Activated T-cell treated with anti-CD3 and anti-CD28 coated beads, Interleukin-2, amount 50 U/mL, for 72 hours (primary cell): ENCODE results near the gene FASTKD2. TPM values are rescaled to one million over a fixed set of nuclear protein-coding genes. Genes with fewer than 3 reads are reported as not detected.

Experiments used
- ATAC-seq, 2 donors: fragments of 150-1000 bp; cut with Tn5 transposase; replicated peaks in 1 of 2; 2 replicates each; pipeline ENCODE4 v1.10.0; 2021; ENCODE audit warnings: moderate library complexity in 2 of 2, mild to moderate bottlenecking in 1 of 2
- DNase-seq, 2 donors: peaks; one replicate each; pipeline ENCODE4 v3.0.0; 2021 to 2022; ENCODE audit warnings: mixed read lengths in 1 of 2
- H3K27ac Mint-ChIP-seq: one replicate; pipeline ENCODE4 v1.8.0; 2022; ENCODE audit warnings: mild to moderate bottlenecking, moderate library complexity, mixed read lengths
- H3K27me3 Mint-ChIP-seq: one replicate; pipeline ENCODE4 v1.8.0; 2022; ENCODE audit warnings: low read depth, mixed read lengths
- H3K36me3 Mint-ChIP-seq, 2 donors: one replicate each; pipeline ENCODE4 v1.8.0; 2022; ENCODE audit warnings: mixed read lengths in 2 of 2, mild to moderate bottlenecking in 1 of 2; ENCODE audit not compliant: insufficient read depth in 2 of 2
- H3K4me1 Mint-ChIP-seq: one replicate; pipeline ENCODE4 v1.8.0; 2022; ENCODE audit warnings: low read depth, mixed read lengths
- H3K4me3 Mint-ChIP-seq, 2 donors: one replicate each; pipeline ENCODE4 v1.8.0; 2022; ENCODE audit warnings: mild to moderate bottlenecking in 2 of 2, mixed read lengths in 2 of 2, moderate library complexity in 2 of 2
- H3K9me3 Mint-ChIP-seq, 2 donors: one replicate each; pipeline ENCODE4 v1.8.0; 2022; ENCODE audit warnings: mixed read lengths in 2 of 2
- total RNA-seq, 2 donors: library from RNA; stranded (reverse); gene quantifications; one replicate each; pipeline ENCODE4 v1.2.3, GENCODE V29; 2022

FASTKD2 gene
- total RNA-seq, 2 donors from 2014 or later, result 24.9 to 26.6 TPM

DNA sequence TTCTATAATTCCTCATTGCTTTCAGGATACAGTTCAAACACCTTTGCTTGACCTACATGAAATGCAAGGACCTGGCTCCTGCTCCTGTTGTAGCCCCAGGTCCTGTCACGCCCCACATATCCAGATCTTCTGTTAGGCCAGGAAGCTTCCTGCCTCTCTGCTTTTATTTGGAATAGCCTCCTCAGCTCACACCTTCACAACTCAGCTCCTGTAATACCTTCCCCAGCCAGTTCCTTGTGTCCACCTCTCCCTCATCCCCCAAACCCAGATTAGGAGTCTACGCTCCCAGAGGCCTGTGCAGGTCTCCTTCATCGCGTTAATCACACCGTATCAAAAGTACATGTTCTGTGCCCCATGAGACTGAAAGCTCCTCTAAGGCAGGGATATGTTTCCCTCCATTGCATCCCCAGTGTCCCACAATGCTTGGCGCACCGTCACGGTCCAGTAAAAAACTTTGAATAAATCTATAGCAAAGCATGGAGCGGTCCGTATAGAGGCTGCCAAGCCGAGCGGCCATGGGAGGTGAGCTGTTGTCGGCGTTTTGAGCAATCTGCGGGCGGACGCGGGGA, 649 bp upstream of the FASTKD2 start:
- H3K4me3 Mint-ChIP-seq, result peak overlapping the region; percentile 93 to 95
- ATAC-seq (no peak), DNase-seq (no peak)
- no peaks in the 10 kb centered on the region for H3K27me3 Mint-ChIP-seq
- H3K36me3 Mint-ChIP-seq, result peaks cover 7 to 8% of the 10 kb centered on the region in 2 donors
- H3K4me1 Mint-ChIP-seq, result peaks cover 39% of the 10 kb centered on the region
- no peaks in the 10 kb centered on the region for H3K9me3 Mint-ChIP-seq
- peak overlapping the region; percentile 98 for H3K27ac Mint-ChIP-seq

DNA sequence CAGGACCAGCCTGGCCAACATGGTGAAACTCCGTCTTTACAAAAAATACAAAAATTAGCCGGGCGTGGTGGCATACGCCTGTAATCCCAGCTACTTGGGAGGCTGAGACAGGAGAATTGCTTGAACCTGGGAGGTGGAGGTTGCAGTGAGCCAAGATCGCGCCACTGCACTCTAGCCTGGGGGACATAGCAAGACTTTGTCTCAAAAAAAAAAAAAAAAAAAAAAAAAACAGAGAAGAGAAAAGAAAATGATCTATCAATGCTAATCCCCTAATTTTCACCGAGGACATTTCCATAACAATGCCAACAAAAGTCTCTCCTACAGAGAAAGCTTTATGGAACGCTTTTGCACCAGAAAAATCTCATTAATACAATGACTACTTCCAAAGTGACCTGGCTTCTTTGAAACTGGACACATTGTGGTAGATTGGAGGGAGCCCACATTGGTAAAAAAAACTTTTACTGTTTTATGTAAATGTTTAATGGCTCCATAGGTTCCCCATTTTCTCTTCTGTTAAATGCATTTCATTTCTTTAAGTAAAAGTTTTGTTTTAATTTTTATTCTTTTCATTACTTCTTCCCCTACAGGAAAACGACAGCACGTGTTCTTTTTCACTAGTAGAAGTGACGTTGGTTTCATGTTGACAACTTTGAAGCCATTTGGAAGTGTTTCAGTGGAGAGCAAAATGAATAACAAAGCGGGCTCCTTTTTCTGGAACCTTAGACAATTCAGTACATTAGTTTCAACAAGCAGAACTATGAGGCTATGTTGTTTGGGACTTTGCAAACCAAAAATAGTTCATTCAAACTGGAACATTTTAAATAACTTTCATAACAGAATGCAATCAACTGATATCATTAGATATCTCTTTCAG, 888 bp downstream of the FASTKD2 start:
- peak overlapping the region; percentile 98 for H3K27ac Mint-ChIP-seq
- DNase-seq (no peak), ATAC-seq (no peak)
- peaks cover 50% of the 10 kb centered on the region for H3K4me1 Mint-ChIP-seq
- no peaks in the 10 kb centered on the region for H3K27me3 Mint-ChIP-seq
- no peaks in the 10 kb centered on the region for H3K9me3 Mint-ChIP-seq
- H3K4me3 Mint-ChIP-seq, result peak overlapping the region; percentile 93 to 95
- H3K36me3 Mint-ChIP-seq, result peaks cover 7 to 15% of the 10 kb centered on the region in 2 donors

DNA sequence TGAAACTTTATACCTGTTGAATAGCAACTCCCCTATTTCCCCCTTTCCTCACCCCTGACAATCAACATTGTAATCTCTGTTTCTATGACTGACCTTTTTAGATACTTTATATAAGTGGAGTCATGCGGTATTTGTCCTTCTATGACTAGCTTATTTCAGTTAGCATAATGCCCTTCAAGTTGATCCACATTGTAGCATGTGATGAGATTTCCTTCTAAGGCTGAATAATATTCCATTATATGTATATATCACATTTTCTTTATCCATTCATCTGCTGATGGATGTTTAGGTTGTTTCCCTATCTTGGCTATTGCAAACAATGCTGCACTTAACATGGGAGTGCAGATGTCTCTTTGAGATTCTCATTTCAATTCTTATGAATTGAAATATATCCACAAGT, 9.5 kb downstream of the FASTKD2 start:
- DNase-seq (no peak), ATAC-seq (no peak)
- Mint-ChIP-seq H3K36me3 (peaks cover 33 to 60% of the 10 kb centered on the region in 2 donors), H3K4me1 (peaks cover 21% of the 10 kb centered on the region), H3K4me3 (no peak overlapping the region), H3K27ac (peak overlapping the region; percentile 77), H3K9me3 (peaks cover 0 to 2% of the 10 kb centered on the region in 2 donors), H3K27me3 (no peaks in the 10 kb centered on the region)

DNA sequence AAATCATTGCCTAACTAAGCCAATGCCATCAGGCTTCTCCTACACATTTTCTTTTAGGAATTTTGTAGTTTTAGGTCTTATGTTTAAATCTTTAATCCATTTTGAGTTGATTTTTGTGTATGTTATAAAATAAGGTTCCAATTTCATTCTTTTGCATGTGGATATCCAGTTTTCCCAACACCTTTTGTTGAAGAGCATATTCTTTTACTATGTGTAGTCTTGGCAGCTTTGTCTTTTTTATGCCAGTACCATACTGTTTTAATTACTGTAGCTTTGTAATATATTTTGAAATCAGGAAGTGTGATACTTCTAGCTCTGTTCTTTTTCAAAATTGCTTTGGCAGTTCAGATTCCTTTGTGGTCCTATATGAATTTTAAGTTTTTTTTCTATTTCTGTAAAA, 11.0 kb downstream of the FASTKD2 start:
- H3K27ac Mint-ChIP-seq, result peak overlapping the region; percentile 33
- H3K4me3 Mint-ChIP-seq, result no peak overlapping the region
- peaks cover 0 to 5% of the 10 kb centered on the region in 2 donors for H3K9me3 Mint-ChIP-seq
- H3K36me3 Mint-ChIP-seq, result peaks cover 39 to 66% of the 10 kb centered on the region in 2 donors
- H3K4me1 Mint-ChIP-seq, result peaks cover 11% of the 10 kb centered on the region
- DNase-seq, result no peak
- no peak for ATAC-seq
- H3K27me3 Mint-ChIP-seq, result no peaks in the 10 kb centered on the region

DNA sequence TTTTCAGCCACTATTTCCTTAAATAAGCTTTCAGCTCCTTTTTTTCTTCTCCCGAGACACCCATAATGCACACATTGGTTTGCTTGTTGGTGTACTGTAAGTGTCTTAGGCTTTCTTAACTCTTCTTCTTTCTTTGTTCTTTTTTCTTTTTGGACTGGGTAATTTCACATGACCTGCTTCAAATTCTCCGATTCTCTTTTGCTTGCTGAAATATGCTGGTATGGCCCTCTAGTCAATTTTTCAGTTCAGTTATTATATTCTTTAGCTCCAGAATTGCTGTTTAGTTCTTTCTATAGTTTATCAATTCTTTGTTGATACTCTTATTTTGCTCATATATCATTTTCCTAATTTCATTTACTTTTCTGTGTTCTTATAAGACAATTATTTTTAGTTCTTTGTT, 15.3 kb downstream of the FASTKD2 start:
- Mint-ChIP-seq H3K27me3 (no peaks in the 10 kb centered on the region), H3K36me3 (peaks cover 44 to 75% of the 10 kb centered on the region in 2 donors), H3K27ac (peak overlapping the region; percentile 55), H3K4me3 (no peak overlapping the region), H3K4me1 (peaks cover 19% of the 10 kb centered on the region), H3K9me3 (peaks cover 5% of the 10 kb centered on the region in 2 donors)
- no peak for ATAC-seq
- DNase-seq, result no peak

DNA sequence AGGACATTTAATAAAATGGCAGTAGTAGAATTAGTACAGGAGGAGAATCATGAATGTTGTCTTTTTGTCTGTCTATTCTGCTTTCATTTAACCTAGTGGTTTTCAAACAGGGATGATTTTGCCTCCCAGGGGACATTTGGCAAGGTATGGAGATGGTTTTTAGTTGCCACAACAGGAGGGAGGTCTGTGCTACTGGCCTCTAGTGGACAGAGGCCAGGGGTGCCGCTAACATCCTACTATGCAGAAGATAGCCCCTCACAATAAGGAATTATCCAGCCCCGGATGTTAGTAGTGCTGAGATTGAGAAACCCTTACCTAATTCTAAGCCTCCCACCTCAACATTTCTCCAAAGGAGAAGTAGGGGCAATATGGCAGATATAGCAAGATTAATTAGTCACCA, 18.3 kb downstream of the FASTKD2 start:
- peaks cover 28 to 61% of the 10 kb centered on the region in 2 donors for H3K36me3 Mint-ChIP-seq
- no peak overlapping the region for H3K27ac Mint-ChIP-seq
- ATAC-seq (no peak), DNase-seq (no peak)
- peaks cover 19% of the 10 kb centered on the region for H3K4me1 Mint-ChIP-seq
- no peak overlapping the region for H3K4me3 Mint-ChIP-seq
- no peaks in the 10 kb centered on the region for H3K27me3 Mint-ChIP-seq
- peaks cover 3 to 5% of the 10 kb centered on the region in 2 donors for H3K9me3 Mint-ChIP-seq

DNA sequence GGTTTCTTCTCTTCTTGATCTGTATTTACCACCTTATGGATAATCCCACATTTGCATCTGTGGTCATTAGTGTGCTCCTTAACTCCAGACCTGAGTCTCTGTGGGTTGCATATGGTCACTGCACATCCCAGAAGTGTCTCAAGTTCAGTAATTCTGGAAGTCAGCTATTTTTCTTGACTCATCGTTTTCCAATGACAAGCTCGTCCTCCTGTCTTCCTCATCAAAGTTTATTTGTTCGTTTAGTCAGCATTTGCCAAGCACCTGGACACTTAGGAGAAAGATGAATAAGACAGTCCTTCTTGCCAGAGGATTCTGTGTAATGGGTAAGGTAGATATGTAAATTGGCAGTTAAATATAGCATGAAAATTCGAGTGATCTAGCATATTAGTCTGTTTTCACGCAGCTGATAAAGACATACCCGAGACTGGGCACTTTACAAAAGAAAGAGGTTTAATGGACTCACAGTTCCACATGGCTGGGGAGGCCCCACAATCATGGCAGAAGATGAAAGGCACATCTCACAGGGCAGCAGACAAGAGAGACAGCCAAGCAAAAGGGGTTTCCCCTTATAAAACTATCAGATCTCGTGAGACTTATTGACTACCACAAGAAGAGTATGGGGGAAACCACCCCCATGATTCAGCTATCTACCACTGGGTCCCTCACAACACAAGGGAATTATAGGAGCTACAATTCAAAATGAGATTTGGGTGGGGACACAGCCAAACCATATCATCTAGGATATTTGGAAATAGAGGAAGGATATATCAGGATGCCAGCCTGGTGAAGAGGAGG, 19.4 kb downstream of the FASTKD2 start:
- Mint-ChIP-seq H3K4me3 (no peak overlapping the region), H3K27me3 (no peaks in the 10 kb centered on the region), H3K27ac (peak overlapping the region; percentile 25), H3K4me1 (peaks cover 19% of the 10 kb centered on the region), H3K36me3 (peaks cover 22 to 51% of the 10 kb centered on the region in 2 donors), H3K9me3 (peaks cover 3 to 5% of the 10 kb centered on the region in 2 donors)
- DNase-seq (no peak), ATAC-seq (no peak)

DNA sequence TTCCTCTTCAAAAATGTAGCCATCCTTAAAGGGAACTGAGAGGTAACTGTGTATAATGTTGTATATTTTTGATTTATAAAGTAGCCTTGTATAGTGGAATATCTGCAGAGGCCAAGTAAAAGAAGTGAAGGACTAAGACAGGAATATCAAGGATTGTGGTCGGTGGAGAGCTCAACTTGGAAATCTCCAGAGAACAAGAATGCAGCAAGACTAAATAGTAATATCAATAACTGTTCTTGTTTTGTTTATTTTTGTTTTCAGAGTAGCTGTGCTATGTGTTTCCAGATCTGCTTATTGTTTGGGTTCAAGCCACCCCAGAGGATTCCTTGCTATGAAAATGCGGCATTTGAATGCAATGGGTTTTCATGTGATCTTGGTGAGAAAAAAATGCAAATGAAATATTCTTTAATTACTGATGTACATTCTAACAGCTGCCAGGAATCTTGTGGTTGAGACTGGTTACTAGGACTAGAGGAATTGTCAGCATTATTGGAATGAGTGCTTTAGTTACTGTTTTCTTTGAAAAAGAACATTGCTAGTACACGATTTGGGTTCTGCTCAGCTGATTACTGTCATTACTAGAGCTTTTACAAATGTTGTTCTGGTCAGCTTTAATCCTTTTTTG, 25.0 kb downstream of the FASTKD2 start:
- Mint-ChIP-seq H3K27ac (peak overlapping the region; percentile 79), H3K27me3 (no peaks in the 10 kb centered on the region), H3K9me3 (no peaks in the 10 kb centered on the region), H3K36me3 (peaks cover 4 to 28% of the 10 kb centered on the region in 2 donors), H3K4me1 (no peaks in the 10 kb centered on the region), H3K4me3 (no peak overlapping the region)
- ATAC-seq (no peak), DNase-seq (no peak)

DNA sequence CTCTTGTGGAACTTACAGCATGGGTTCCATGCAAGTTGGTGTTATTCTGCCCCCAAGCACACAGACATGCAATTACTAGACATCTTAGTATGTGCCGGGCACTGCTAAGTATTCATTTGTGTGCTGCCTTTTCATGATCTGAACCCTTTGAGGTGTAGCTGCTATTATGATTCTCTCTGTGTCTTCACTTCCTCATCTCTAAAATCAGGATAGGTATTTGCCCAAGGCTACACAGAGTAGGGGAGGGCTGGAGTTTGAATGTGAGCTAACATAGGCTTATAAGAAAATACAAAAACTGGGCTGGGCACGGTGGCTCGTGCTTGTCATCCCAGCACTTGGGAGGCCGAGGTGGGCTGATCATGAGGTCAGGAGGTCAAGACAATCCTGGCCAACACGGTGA, 27.2 kb downstream of the FASTKD2 start:
- H3K36me3 Mint-ChIP-seq, result peaks cover 4 to 21% of the 10 kb centered on the region in 2 donors
- H3K4me3 Mint-ChIP-seq, result no peak overlapping the region
- no peak for ATAC-seq
- no peak for DNase-seq
- H3K27ac Mint-ChIP-seq, result no peak overlapping the region
- H3K27me3 Mint-ChIP-seq, result no peaks in the 10 kb centered on the region
- no peaks in the 10 kb centered on the region for H3K9me3 Mint-ChIP-seq
- peaks cover 4% of the 10 kb centered on the region for H3K4me1 Mint-ChIP-seq

DNA sequence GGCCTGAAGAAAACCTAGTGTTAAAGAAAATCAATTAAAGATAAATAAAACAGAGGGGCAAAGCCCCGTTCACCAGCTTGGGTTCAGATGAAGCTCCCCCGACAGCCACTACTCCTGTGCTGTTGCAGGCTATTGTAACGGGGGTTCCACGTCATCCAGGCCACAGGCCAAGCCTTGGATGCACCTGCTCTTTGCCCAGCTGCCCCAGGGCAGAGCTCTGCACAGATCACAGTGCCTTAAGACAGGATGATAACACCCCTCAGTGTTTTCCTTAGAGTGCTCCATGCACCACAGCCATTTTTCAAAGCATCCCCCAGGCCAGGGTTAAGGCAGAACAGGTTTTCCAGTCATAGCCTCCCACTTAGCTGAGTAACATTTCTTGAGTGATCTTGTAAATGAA, 32.0 kb downstream of the FASTKD2 start:
- H3K36me3 Mint-ChIP-seq, result peaks cover 0 to 3% of the 10 kb centered on the region in 2 donors
- H3K27ac Mint-ChIP-seq, result no peak overlapping the region
- ATAC-seq, result no peak
- no peaks in the 10 kb centered on the region for H3K27me3 Mint-ChIP-seq
- peaks cover 32% of the 10 kb centered on the region for H3K4me1 Mint-ChIP-seq
- no peak for DNase-seq
- no peaks in the 10 kb centered on the region for H3K9me3 Mint-ChIP-seq
- H3K4me3 Mint-ChIP-seq, result no peak overlapping the region

DNA sequence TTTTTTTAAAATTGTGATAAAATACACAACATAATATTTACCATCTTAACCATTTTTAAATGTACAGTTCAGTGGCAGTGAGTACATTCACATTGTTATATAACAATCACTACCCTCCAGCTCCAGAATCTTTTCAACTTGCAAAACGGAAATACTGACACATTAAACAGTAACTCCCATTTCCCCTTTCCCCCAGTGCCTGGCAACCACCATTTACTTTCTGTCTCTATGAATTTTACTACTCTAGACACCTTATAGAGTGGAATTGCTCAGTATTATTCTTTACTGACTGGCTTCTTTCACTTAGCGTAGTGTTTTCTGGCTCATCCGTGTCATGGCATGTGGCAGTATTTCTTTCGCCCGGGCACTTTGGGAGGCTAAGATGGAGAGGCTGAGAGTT, 32.6 kb downstream of the FASTKD2 start:
- peak; percentile 29 to 48 for ATAC-seq
- no peak for DNase-seq
- Mint-ChIP-seq H3K4me3 (no peak overlapping the region), H3K27ac (no peak overlapping the region), H3K36me3 (no peaks in the 10 kb centered on the region), H3K9me3 (no peaks in the 10 kb centered on the region), H3K4me1 (peaks cover 32% of the 10 kb centered on the region), H3K27me3 (no peaks in the 10 kb centered on the region)

DNA sequence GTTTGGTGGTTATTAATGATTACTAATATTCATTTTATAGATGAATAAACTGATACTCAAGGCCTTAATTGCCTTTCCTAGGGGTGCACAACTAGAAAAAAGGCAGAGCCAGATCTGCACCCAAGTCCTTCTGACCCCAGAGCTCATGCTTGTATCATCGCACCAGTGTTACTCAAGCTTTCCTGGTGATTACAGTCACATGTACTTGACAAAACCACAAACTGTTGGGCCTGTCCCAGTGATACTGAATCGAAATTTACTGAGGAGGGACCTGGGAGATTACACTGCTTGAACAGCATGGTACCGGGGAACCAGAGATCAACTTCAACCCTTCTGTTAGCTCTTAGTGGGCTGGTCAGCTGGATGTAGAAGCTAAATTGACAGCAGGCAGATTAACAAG, 33.7 kb downstream of the FASTKD2 start:
- DNase-seq (peak in 1 of 2 donors; percentile 30), ATAC-seq (peak; percentile 69 to 78)
- H3K4me3 Mint-ChIP-seq, result no peak overlapping the region
- no peaks in the 10 kb centered on the region for H3K27me3 Mint-ChIP-seq
- no peaks in the 10 kb centered on the region for H3K9me3 Mint-ChIP-seq
- no peaks in the 10 kb centered on the region for H3K36me3 Mint-ChIP-seq
- H3K4me1 Mint-ChIP-seq, result peaks cover 32% of the 10 kb centered on the region
- H3K27ac Mint-ChIP-seq, result no peak overlapping the region
